AML-193 (cell line): ENCODE results near the gene PIANP.
A peak's percentile ranks its signal among the peaks of the same experiment; 100 is the strongest.

Experiments used
- DNase-seq, 2 experiments: peaks; one replicate each; lab custom pipeline; 2025; lab: John Stamatoyannopoulos, UW

Gene PIANP

GRCh38 chr12:6672143-6672542 lies 28.5 kb downstream of the PIANP start:
- no peak for DNase-seq

DNA sequence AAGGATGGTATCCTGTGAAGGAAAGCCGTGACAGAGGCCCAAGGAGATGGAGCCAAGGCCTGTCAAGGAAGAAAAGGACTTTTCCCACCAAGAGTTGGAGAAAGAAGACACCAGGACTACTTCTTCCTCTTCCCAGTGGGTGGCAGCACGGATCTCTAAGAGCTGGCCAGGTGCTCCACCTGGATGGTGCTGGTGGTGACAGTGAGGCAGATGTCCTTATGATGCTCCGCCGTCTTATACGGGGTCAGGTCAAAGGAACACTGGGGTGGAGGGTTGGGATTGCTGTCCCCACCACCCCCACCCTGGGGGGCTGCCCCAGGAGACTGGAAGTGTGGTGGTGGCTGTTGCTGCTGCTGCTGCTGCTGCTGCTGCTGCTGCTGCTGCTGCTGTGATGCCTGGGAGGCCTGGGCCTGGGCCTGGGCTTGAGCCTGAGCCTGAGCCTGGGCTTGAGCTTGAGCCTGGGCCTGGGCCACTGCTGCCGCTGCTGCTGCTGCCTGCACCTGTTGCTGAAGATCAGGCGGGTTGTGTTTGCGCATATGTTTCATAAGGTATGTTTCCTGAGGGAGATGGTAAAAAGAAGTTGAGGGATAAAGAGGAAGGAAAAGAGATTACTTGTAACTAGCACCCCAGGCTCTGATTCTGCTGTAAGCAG lies 32.9 kb downstream of the PIANP start:
- DNase-seq = no peak

GRCh38 chr12:6666211-6666610 lies 34.4 kb downstream of the PIANP start:
- DNase-seq = no peak

- DNase-seq = peak; percentile 3 to 9
These were observed 35.7 kb downstream of the PIANP start for GRCh38 chr12:6664902-6665301.

GRCh38 chr12:6662906-6663742 lies 37.5 kb downstream of the PIANP start, which contains the start of gene ING4:
Gene ING4, minus strand, starts transcription at chr12:6663119. Its CDS starts 18 bp downstream, at chr12:6663101.
- DNase-seq = peak; percentile 99

DNA sequence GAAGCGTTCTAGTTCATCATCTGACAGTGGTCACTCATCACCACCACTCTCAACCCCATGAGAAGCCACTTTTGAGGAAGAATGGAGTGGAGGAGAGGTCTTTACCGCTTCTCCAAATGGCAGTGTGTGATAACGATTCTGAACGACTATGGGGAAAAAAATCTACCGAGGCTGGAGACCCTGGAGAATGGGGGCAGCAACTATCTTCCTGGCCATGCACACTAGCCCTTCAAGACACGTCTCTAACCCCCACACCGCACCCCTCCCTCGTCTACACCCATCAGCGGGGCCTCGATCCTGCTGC lies 38.1 kb downstream of the PIANP start:
- no peak for DNase-seq

DNA sequence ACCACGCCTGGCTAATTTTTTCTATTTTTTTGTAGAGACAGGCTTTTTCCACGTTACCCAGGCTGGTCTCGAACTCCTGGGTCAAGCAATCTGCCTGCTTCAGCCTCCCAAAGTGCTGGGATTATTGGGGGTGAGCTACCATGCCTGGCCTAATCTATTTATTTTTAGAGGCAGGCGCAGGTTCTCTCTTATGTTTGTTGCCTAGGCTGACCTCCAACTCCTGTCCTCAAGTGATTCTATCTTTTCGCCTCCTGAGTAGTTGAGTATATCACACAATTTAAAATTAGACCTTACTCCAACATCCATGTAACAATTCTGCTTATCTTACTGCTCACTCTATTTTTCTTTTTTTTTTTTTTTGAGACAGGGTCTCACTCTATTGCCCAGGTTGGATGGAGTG lies 46.6 kb downstream of the PIANP start:
- DNase-seq = no peak

DNA sequence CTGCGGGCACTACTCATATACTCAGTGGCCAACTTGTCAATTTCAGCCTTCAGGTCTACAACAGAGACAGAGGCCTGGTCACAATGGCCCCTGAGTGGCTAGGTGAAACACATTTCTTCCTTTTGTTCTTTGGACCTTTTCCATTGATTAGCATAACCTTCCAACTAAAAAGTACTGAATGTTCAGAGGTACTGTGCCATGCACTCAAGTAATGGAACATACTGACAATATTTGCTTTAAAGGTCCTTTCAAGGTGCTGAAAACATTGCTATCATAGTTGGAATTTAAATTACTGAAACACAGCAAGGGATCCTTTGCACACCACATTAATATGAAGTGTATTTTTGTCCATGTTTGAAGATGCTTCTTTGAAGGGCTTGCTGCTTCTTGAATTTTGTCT lies 47.3 kb downstream of the PIANP start:
- DNase-seq = no peak

DNA sequence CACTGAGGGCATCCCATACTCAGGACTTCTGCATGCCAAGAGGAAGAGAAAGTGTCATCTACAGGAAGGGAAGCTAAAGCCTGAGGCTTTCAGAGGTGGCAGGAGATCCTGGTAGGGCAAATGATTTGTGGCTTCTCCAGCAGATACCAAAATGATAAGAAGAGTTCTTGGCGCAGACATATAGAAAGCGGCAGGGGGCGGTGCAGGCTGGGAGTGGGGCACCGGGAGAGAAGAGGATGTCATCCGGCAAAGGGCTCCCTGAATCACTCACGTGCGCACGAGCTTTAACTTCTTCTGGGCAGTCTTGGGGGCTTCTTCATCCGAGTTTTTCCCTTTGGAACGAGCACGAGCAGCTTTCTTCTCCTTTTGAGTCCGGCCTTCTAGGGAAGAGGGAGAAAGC lies 48.2 kb downstream of the PIANP start:
- no peak for DNase-seq

DNA sequence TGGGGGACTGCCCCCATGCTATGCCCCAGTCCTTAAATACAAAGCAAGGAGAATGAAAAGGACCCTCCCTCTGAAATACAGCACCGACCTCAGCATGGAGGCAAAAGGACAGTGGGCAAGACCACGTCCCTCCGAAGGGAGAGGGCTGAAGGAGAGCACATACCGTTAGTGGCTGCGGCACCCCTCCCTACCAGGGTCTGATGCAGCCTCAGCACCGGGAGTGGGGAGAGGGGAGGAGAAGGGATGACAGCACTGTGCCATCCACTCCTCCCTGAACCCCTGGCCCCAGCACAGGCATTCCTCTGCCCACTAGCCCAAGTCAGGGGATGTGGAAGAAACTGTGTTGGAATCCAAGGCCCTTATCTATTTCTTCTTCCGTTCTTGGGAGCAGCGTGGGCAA lies 49.8 kb downstream of the PIANP start:
- no peak for DNase-seq

GRCh38 chr12:6647083-6647604 lies 53.5 kb downstream of the PIANP start, which contains the start of gene ACRBP:
Gene ACRBP, minus strand, starts transcription at chr12:6647432. Its CDS starts 66 bp downstream, at chr12:6647366.
- DNase-seq = no peak

DNA sequence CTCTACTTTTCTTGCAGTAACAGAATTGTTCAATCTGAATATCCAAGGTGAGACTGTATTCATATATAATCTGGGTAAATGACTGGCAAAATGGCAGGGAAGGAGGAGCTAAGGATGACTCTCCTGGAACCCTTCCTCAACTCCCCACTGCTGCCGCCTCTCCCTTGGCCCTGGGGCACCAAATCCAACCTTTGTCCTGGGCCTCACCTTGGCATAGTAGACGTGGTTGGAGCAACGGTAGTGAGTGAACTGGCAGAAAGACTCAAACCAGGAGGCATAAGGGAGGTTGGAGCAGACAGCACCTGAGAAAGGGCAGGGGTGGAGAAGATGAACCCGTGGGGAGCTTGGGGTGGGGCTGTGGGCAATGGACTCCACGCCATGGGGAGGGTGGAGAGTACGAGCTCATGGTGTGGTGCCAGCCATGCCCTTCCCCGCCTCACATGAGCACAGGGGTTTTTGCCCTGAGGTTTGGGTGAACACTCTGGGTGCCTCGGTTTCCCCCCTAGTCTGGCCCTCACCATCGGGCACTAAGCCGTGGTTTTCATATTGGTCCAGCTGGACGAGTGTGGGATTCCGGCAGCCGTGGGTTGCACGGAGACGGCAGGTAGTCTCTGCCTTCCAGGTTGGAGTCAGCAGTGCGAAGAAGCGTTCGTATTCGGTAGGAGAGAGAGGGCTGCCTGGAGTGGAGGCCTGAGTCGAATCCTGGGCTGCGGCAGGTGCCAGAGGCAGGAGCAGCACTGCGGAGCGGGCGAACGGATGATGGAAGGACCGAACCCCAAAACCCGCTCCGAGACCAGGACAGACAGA lies 54.1 kb downstream of the PIANP start:
- no peak for DNase-seq

GRCh38 chr12:6644903-6645302 lies 55.7 kb downstream of the PIANP start:
- no peak for DNase-seq

GRCh38 chr12:6644257-6644596 lies 56.4 kb downstream of the PIANP start:
- peak; percentile 61 to 65 for DNase-seq
